Dermis blood vessel endothelial cell (primary cell): ENCODE measurements around the gene TESK2. TPM values are rescaled to one million over a fixed set of nuclear protein-coding genes. Genes with fewer than 3 reads are reported as not detected.
"Not testable (repeated sequence)": the region's sequence is repeated elsewhere in the genome, so short reads cannot be mapped to it uniquely, and the experiment has no call there.

Source experiments
- DNase-seq: peaks from one replicate; pipeline ENCODE4 v3.0.0; 2010
- total RNA-seq: library from RNA; depleted of rRNA; stranded (reverse); fragments of >200 nt; gene quantifications from 2 replicates; pipeline ENCODE4 v1.2.3, GENCODE V29; 2014

The TESK2 gene
- total RNA-seq, 1 donor from 2014 or later, result 7.7 TPM

GRCh38 chr1:45467353-45467752 lies 23.6 kb downstream of the TESK2 start:
- DNase-seq, result not testable (repeated sequence)

DNA sequence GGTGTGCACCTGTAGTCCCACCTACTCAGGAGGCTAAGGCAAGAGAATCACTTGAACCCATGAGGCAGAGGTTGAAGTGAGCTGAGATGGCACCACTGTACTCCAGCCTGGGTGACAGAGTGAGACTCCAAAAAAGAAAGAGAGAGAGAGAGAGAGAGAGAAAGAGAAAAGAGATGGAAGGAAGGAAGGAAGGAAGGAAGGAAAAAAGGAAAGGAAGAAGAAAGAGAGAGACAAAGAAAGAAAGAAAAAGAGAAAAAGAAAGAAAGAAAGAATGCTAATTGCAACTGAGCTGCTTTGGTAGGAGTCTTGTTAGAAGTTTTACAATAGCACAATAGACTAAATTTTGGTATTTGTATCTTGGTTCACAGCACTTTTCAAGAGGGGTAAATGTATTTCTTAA lies 25.7 kb downstream of the TESK2 start:
- no peak for DNase-seq

GRCh38 chr1:45458894-45459293 lies 32.1 kb downstream of the TESK2 start:
- DNase-seq, result no peak

- no peak for DNase-seq
Measured at GRCh38 chr1:45456531-45456930, 34.4 kb downstream of the TESK2 start.

GRCh38 chr1:45455162-45455561 lies 35.8 kb downstream of the TESK2 start:
- no peak for DNase-seq

- no peak for DNase-seq
Measured at GRCh38 chr1:45454464-45454863, 36.5 kb downstream of the TESK2 start.

GRCh38 chr1:45452503-45452902 lies 38.5 kb downstream of the TESK2 start:
- no peak for DNase-seq

GRCh38 chr1:45448357-45448756 lies 42.6 kb downstream of the TESK2 start:
- DNase-seq, result no peak

DNA sequence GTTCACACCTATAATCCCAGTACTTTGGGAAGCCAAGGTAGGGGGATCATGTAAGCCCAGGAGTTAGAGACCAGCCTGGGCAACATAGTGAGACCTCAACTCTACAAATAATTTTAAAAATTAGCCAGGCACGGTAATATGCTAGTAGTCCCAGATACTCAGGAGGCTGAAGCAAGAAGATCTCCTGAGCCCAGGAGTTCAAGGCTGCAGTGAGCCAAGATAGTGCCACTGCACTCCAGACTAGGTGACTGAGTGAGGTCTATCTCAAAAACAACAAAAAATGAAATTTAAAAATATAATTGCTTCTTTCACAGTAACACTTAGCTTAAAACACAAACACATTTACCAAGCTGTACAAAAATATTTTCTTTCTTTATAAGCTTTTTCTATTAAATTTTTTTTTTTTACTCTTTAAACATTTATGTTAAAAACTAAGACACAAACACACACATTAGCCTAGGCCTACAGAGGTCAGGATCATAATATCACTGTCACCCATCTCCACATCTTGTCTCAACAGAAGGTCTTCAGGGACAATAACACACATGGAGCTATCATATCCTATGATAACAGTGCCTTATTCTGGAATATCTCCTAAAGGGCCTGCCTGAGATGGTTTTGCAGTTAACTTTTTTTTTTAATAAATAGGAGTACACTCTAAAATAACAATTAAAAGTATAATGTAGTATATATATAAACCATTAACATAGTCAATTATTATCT lies 43.9 kb downstream of the TESK2 start:
- DNase-seq, result no peak

DNA sequence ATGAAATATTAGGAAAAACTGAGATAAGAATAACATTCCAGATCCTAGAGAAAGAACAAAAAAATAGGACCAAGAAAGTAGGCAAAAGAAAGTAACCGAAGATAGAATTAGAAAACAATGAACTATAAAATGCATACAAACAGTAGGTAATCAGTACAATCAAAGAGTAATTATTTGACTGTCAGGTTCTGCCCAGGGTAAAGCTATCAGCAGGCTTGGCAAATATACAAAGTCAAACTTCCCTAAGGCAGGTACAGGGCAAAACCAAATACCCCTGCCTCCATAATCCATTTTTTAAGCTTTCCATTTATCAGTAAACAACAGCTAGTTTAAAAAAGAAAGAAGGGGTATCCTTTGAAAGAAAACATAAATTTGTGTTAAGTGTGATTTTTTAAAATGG lies 44.4 kb downstream of the TESK2 start:
- no peak for DNase-seq

GRCh38 chr1:45444609-45445131 lies 46.3 kb downstream of the TESK2 start:
- no peak for DNase-seq

DNA sequence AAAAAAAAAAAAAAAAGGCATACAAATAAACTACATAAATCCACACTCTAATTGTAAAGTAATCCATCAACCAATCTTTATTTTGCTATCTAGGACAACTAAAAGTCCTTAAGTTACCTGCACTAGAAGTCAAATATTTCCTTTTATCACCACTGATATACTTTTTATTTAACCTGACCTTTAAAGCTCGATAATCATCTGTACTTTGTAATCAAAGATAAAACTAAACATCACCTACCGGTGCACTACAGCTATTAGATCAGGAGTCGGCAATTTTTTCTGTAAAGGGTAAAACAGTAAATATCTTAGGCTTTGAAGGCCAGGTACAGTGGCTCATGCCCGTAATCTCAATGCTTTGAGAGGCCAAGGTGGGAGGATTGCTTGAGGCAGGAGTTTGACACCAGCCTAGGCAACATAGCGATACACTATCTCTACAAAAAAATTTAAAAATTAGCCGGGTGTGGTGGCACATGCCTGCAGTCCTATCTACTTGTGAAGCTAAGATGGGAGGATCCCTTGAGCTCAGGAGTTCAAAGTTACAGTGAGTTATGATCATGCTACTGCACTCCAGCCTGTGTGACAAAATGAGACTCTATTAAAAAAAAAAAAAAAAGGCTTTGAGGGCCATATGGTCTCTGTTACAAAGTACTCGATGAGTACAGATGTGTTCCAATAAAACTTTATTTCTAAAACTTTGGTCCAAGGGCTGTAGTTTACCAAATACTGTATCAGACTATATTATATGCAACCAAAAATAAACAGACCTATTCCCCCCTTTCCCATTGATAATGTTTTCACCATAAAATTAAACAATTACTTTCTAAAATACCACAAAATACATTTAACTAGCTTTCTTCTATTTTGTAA lies 47.1 kb downstream of the TESK2 start:
- no peak for DNase-seq

DNA sequence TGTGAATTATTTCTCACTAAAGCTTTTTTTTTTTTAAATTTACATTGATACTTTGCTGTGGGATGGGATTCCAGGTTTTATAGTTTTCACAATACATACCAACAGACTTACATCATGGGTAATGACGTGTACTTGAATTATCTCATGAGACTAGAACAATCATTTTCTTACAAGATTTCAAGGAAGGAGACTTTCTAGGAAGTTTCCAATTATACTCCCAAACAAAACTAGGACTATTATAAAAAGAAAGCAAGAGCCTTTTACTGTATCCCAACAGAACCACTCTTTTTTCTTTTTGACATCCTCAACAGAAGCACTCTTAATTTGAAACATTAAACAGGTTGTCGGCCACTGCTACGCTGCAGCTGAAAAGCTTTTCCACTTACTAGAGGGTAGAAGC lies 48.7 kb downstream of the TESK2 start:
- peak; percentile 62 for DNase-seq

DNA sequence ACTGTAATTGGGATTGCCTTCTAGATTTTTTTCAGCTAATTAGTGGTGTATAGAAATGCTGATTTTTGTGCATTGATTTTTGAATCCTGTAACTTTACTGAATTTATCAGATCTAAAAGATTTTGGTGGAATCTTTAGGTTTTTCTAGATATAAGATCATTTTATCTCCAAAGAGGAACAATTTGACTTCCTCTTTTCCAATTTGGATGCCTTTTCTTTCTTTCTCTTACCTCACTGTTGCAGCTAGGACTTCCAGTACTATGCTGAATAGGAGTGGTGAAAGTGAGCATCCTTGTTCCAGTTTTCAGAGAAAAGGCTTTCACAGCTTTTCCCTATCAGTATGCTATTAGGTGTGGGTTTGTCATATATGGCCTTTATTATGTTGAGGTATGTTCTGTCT lies 53.6 kb downstream of the TESK2 start:
- no peak for DNase-seq

GRCh38 chr1:45430490-45430889 lies 60.5 kb downstream of the TESK2 start:
- DNase-seq, result no peak

GRCh38 chr1:45429561-45430159 lies 61.3 kb downstream of the TESK2 start:
- no peak for DNase-seq

- DNase-seq, result no peak
Measured at GRCh38 chr1:45423906-45424678, 66.9 kb downstream of the TESK2 start.

DNA sequence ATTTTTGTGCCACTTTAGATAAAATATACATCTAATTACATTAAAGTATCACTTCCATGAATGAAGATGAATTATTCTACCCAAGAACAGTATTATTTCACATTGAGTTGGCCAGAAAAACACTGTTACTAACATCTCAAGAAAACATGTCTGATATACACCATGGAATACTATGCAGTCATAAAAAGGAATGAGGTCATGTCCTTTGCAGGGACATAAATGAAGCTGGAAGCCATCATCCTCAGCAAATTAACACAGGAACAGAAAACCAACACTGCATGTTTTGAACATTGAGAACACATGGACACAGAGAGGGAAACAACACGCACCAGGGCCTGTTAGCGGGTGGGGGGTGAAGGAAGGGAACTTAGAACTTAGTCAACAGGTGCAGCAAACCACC lies 69.0 kb downstream of the TESK2 start:
- DNase-seq, result no peak

DNA sequence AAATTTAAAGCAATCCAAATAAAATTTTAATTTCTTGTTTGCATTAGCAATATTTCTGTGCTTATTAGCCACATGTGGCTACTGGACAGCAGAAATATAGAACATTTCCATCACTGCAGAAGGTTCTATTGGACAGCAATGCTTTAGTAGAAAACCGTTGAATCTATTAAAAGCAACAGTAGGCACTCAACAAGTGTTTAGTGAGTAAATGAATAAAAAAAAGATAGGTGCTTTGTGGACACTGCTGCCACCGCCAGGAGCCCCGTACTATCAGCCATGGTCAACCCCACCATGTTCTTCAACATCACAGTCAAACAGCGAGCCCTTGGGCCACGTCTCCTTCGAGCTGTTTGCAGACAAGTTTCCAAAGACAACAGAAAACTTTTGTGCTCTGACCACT lies 76.2 kb downstream of the TESK2 start:
- DNase-seq, result no peak

GRCh38 chr1:45412899-45413298 lies 78.1 kb downstream of the TESK2 start:
- no peak for DNase-seq

DNA sequence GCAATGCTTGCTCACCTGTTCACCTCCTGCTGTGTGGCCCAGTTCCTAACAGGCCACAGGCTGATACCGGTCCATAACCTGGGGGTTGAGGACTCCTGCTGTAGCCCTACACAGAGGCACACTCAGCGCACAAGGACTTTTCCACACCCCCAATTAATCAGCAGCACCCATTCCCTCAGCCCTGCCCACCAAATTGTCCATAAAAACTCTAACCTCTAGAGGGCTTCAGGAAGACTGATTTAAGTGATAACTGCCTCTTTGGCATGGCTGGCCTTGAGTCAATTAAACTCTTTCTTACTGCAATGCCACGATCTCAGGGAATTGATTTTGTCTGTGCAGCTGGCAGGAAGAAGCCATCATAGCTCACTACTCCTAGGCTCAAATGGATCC lies 79.5 kb downstream of the TESK2 start:
- DNase-seq, result no peak

GRCh38 chr1:45410850-45411509 lies 80.0 kb downstream of the TESK2 start:
- DNase-seq, result no peak
